H1 (cell line): ENCODE results near the gene UBL4A. TPM values are rescaled to one million over a fixed set of nuclear protein-coding genes. Genes with fewer than 3 reads are reported as not detected.

ENCODE experiments used
- CTCF ChIA-PET: fragments of 300-600 bp; sonication (Branson Sonifier 250); formaldehyde crosslinking; loops from one replicate; lab custom pipeline; 2021; ENCODE audit not compliant: partially characterized antibody; lab: Charles Lee
- POLR2A ChIA-PET: fragments of 300-600 bp; sonication (Branson Sonifier 250); formaldehyde crosslinking; loops from one replicate; lab custom pipeline; 2021; ENCODE audit warnings: inconsistent platforms; ENCODE audit not compliant: partially characterized antibody; lab: Charles Lee
- DNase-seq, 2 experiments: peaks; one replicate each; pipeline versions ENCODE4 v3.0.0 to v3.0.0-alpha.2; 2010 to 2022; ENCODE audit warnings: low spot score in 2 of 2, low read depth in 1 of 2, mixed read lengths in 1 of 2
- FAIRE-seq: peaks from 2 replicates; lab custom pipeline; 2011; peaks lifted over from hg19 to GRCh38; lab: Jason Lieb, UNC
- H2AFZ ChIP-seq: 2 replicates; pipeline ENCODE4 v1.8.1; 2012; ENCODE audit warnings: low read length, inconsistent platforms
- H2AK5ac ChIP-seq: 2 replicates; pipeline ENCODE4 v1.6.1; 2013; ENCODE audit warnings: low read depth, low read length
- H2BK120ac ChIP-seq: replicated peaks from 2 replicates; pipeline ENCODE3; 2013; ENCODE audit warnings: low read depth, low read length, inconsistent platforms
- H2BK12ac ChIP-seq: 2 replicates; pipeline ENCODE4 v1.6.1; 2013; ENCODE audit warnings: low read depth, low read length
- H2BK15ac ChIP-seq: 2 replicates; pipeline ENCODE4 v1.6.1; 2013; ENCODE audit warnings: low read length
- H2BK20ac ChIP-seq: 2 replicates; pipeline ENCODE4 v1.6.1; 2013; ENCODE audit warnings: low read length
- H2BK5ac ChIP-seq: 2 replicates; pipeline ENCODE4 v1.6.1; 2013; ENCODE audit warnings: low read depth, low read length
- H3K14ac ChIP-seq: 2 replicates; pipeline ENCODE4 v1.6.1; 2013; ENCODE audit warnings: inconsistent platforms; ENCODE audit not compliant: insufficient read length
- H3K18ac ChIP-seq: 2 replicates; pipeline ENCODE4 v1.6.1; 2013; ENCODE audit warnings: low read length; ENCODE audit errors: extremely low read depth
- H3K23ac ChIP-seq: 2 replicates; pipeline ENCODE4 v1.6.1; 2013; ENCODE audit warnings: inconsistent platforms; ENCODE audit not compliant: insufficient read length
- H3K23me2 ChIP-seq: 2 replicates; pipeline ENCODE4 v1.6.1; 2013; ENCODE audit warnings: low read depth, low read length
- H3K27ac ChIP-seq: 2 replicates; pipeline ENCODE4 v1.6.1; 2011; ENCODE audit warnings: low read depth, low read length, inconsistent platforms
- H3K27me3 ChIP-seq, 4 experiments: replicated peaks in 1 of 4; 1 replicate in 1 of 4; 2 replicates in 3 of 4; pipeline versions ENCODE4 v1.6.1 to v1.8.1; 2011 to 2013; ENCODE audit warnings: low read length in 3 of 4, mild to moderate bottlenecking in 3 of 4, inconsistent platforms in 2 of 4, mixed read lengths in 2 of 4, moderate library complexity in 1 of 4; ENCODE audit not compliant: control insufficient read depth in 3 of 4, insufficient read depth in 3 of 4; ENCODE audit errors: extremely low read depth in 1 of 4
- H3K36me3 ChIP-seq, 4 experiments: 2 replicates each; pipeline versions ENCODE4 v1.6.1 to v1.8.1; 2011 to 2013; ENCODE audit warnings: mild to moderate bottlenecking in 4 of 4, low read length in 3 of 4, moderate library complexity in 2 of 4, control low read depth in 1 of 4, inconsistent platforms in 1 of 4; ENCODE audit not compliant: insufficient read depth in 4 of 4, control insufficient read depth in 2 of 4
- H3K4ac ChIP-seq: replicated peaks from 2 replicates; pipeline ENCODE3; 2013; ENCODE audit warnings: low read length, low read depth, mixed read lengths, inconsistent platforms; ENCODE audit not compliant: insufficient read length
- H3K4me1 ChIP-seq, 4 experiments: replicated peaks in 1 of 4; 1 replicate in 1 of 4; 2 replicates in 3 of 4; pipeline versions ENCODE4 v1.6.1 to v1.8.1; 2011 to 2013; ENCODE audit warnings: low read length in 3 of 4, inconsistent platforms in 2 of 4, mixed read lengths in 1 of 4; ENCODE audit not compliant: insufficient read depth in 4 of 4, control insufficient read depth in 3 of 4
- H3K4me2 ChIP-seq, 2 experiments: 2 replicates each; pipeline versions ENCODE4 v1.6.1 to v1.8.1; 2011 to 2013; ENCODE audit warnings: low read depth in 2 of 2, low read length in 2 of 2, control low read depth in 1 of 2, inconsistent platforms in 1 of 2, mild to moderate bottlenecking in 1 of 2; ENCODE audit not compliant: insufficient read depth in 1 of 2
- H3K4me3 ChIP-seq, 4 experiments: fragments of 200-600, 300-600 bp in 1 of 4; sonication (generic), shearing (Covaris generic), sonication (Bioruptor Twin) in 1 of 4; 2 replicates each; pipeline versions ENCODE4 v1.5.1 to v1.8.1; 2011 to 2016; ENCODE audit warnings: low read length in 4 of 4, low read depth in 3 of 4, control low read depth in 2 of 4, inconsistent platforms in 2 of 4, mild to moderate bottlenecking in 2 of 4, mixed read lengths in 1 of 4, moderate library complexity in 1 of 4; ENCODE audit not compliant: insufficient read depth in 2 of 4; ENCODE audit errors: extremely low read depth in 1 of 4
- H3K56ac ChIP-seq: replicated peaks from 2 replicates; pipeline ENCODE3; 2013; ENCODE audit warnings: low read depth, mild to moderate bottlenecking, mixed read lengths, low read length, inconsistent platforms; ENCODE audit not compliant: insufficient read length
- H3K79me1 ChIP-seq: 2 replicates; pipeline ENCODE4 v1.6.1; 2013; ENCODE audit warnings: low read depth, low read length, control low read depth
- H3K79me2 ChIP-seq, 2 experiments: 2 replicates each; pipeline versions ENCODE4 v1.6.1 to v1.8.1; 2012 to 2013; ENCODE audit warnings: low read length in 2 of 2, mild to moderate bottlenecking in 2 of 2, inconsistent platforms in 1 of 2; ENCODE audit not compliant: insufficient read depth in 2 of 2, control insufficient read depth in 1 of 2
- H3K9ac ChIP-seq, 4 experiments: replicated peaks in 1 of 4; 1 replicate in 1 of 4; 2 replicates in 3 of 4; pipeline versions ENCODE4 v1.6.1 to v1.8.1; 2011 to 2013; ENCODE audit warnings: low read depth in 3 of 4, low read length in 3 of 4, control low read depth in 2 of 4, mild to moderate bottlenecking in 2 of 4, moderate library complexity in 2 of 4, inconsistent platforms in 1 of 4; ENCODE audit errors: extremely low read depth in 1 of 4
- H3K9me3 ChIP-seq, 2 experiments: 2 replicates each; pipeline versions ENCODE4 v1.6.1 to v1.8.1; 2012 to 2013; ENCODE audit warnings: mild to moderate bottlenecking in 2 of 2, moderate library complexity in 2 of 2, control low read depth in 1 of 2, inconsistent platforms in 1 of 2, low read depth in 1 of 2, low read length in 1 of 2, mixed read lengths in 1 of 2; ENCODE audit not compliant: insufficient read depth in 2 of 2
- H4K20me1 ChIP-seq, 2 experiments: replicated peaks in 1 of 2; 2 replicates each; pipeline versions ENCODE3 to v1.8.1; 2011 to 2013; ENCODE audit warnings: inconsistent platforms in 2 of 2, low read length in 2 of 2, mild to moderate bottlenecking in 1 of 2; ENCODE audit not compliant: insufficient read depth in 2 of 2, control insufficient read depth in 1 of 2
- H4K5ac ChIP-seq: 2 replicates; pipeline ENCODE4 v1.6.1; 2013; ENCODE audit warnings: low read length, low read depth, mixed read lengths, inconsistent platforms; ENCODE audit not compliant: insufficient read length
- H4K8ac ChIP-seq: 2 replicates; pipeline ENCODE4 v1.8.0; 2013; ENCODE audit warnings: mild to moderate bottlenecking, moderate library complexity, low read length, inconsistent platforms; ENCODE audit not compliant: insufficient read depth; ENCODE audit errors: extremely low read depth
- H4K91ac ChIP-seq: replicated peaks from 2 replicates; pipeline ENCODE3; 2013; ENCODE audit warnings: low read length, mixed read lengths, inconsistent platforms; ENCODE audit not compliant: insufficient read length
- CHD1 ChIP-seq: IDR thresholded peaks from 2 replicates; pipeline ENCODE4 v1.6.1; 2012; ENCODE audit warnings: low read depth, low read length, improper control_type of control experiment
- CHD2 ChIP-seq: IDR thresholded peaks from 2 replicates; pipeline ENCODE4 v1.6.1; 2012; ENCODE audit warnings: low read length, improper control_type of control experiment
- CTCF ChIP-seq, 3 experiments: IDR thresholded peaks; 1 replicate in 2 of 3; 2 replicates in 1 of 3; pipeline versions ENCODE4 v1.5.1 to v1.6.1; 2011; ENCODE audit warnings: low read length in 3 of 3, mild to moderate bottlenecking in 3 of 3, inconsistent platforms in 2 of 3, low read depth in 1 of 3, moderate library complexity in 1 of 3; ENCODE audit not compliant: insufficient read depth in 1 of 3; ENCODE audit errors: control extremely low read depth in 1 of 3
- E2F6 ChIP-seq: IDR thresholded peaks from 2 replicates; pipeline ENCODE4 v1.6.1; 2012; ENCODE audit warnings: inconsistent platforms
- JUND ChIP-seq: IDR thresholded peaks from 2 replicates; pipeline ENCODE4 v1.6.1; 2011; ENCODE audit warnings: mild to moderate bottlenecking, improper control_type of control experiment, low read length
- KDM1A ChIP-seq: fragments of 200-600, 300-600 bp; sonication (generic); IDR thresholded peaks from 2 replicates; pipeline ENCODE4 v1.7.1; 2016; ENCODE audit warnings: mild to moderate bottlenecking, low read length, borderline replicate concordance
- NRF1 ChIP-seq: IDR thresholded peaks from 2 replicates; pipeline ENCODE4 v1.6.1; 2011; ENCODE audit warnings: mild to moderate bottlenecking, low read depth, low read length, improper control_type of control experiment
- PHF8 ChIP-seq: fragments of 200-600 bp; sonication (generic); conservative IDR thresholded peaks from 2 replicates; pipeline ENCODE4 v1.7.1; 2012; ENCODE audit warnings: low read depth, mild to moderate bottlenecking, inconsistent platforms, low read length, moderate library complexity
- RFX5 ChIP-seq: IDR thresholded peaks from 2 replicates; pipeline ENCODE4 v1.6.1; 2011; ENCODE audit warnings: low read depth, low read length, improper control_type of control experiment, borderline replicate concordance
- SAP30 ChIP-seq: fragments of 300-600 bp; sonication (generic); IDR thresholded peaks from 2 replicates; pipeline ENCODE4 v1.7.1; 2012; ENCODE audit warnings: low read length, moderate library complexity, mild to moderate bottlenecking, inconsistent platforms; ENCODE audit not compliant: insufficient read depth, insufficient replicate concordance
- WGBS, 2 experiments: shearing (Covaris generic) in 1 of 2; methylation state at CpG; one replicate each; pipeline versions ENCODE4 v1.1.6 to v1.1.7; 2013 to 2015; ENCODE audit warnings: low lambda C conversion rate in 2 of 2, mixed read lengths in 2 of 2, inconsistent platforms in 1 of 2, low coverage in 1 of 2, missing lambda C conversion rate in 1 of 2; ENCODE audit not compliant: insufficient replicate concordance in 2 of 2, insufficient coverage in 1 of 2, insufficient read length in 1 of 2; ENCODE audit errors: extremely low coverage in 1 of 2, missing lambda C conversion rate in 1 of 2; 5-methylcytosine and 5-hydroxymethylcytosine counted together
- polyA plus RNA-seq, 7 experiments: library from polyadenylated mRNA; depleted of rRNA in 3 of 7; stranded (reverse) in 5 of 7; unstranded in 2 of 7; fragments of >200 nt in 5 of 7; fragments of 200-250 nt in 2 of 7; gene quantifications; 1 replicate in 5 of 7; 2 replicates in 1 of 7; 4 replicates in 1 of 7; pipeline versions ENCODE4 v1.2.1 to v1.2.3, GENCODE V29; 2011 to 2013; ENCODE audit warnings: missing spikeins in 2 of 7, mixed read lengths in 2 of 7
- total RNA-seq: library from RNA; stranded (reverse); fragmentation: NEBNext Ultra II Directional; extraction: Animal tissue kit (Norgen Biotek cat#: 25700); gene quantifications from 2 replicates; pipeline ENCODE4 v1.2.1, GENCODE V29; 2021

Gene UBL4A
- total and polyA plus RNA-seq, 2 of the 8 experiments (the other 6 are each of a cell fraction or from before 2014, with no cell fraction given): 23.1 to 31.7 TPM

GRCh38 chrX:154464806-154465365 lies 21.5 kb downstream of the UBL4A start:
- H2BK120ac ChIP-seq: no peak overlapping the region
- no peak overlapping the region for H3K14ac ChIP-seq
- H3K18ac ChIP-seq: no peak overlapping the region
- peaks cover 0 to 25% (median 7%) of the 10 kb centered on the region in 4 experiments; a peak in 6 of 8 replicates for H3K36me3 ChIP-seq
- no peak overlapping the region for H4K91ac ChIP-seq
- H3K4me3 ChIP-seq: no peak overlapping the region
- H3K4me2 ChIP-seq: no peak overlapping the region
- no peak overlapping the region for H3K56ac ChIP-seq
- H3K9me3 ChIP-seq: no peaks in the 10 kb centered on the region
- no peak for DNase-seq
- H3K23me2 ChIP-seq: no peaks in the 10 kb centered on the region
- no peaks in the 10 kb centered on the region for H3K79me1 ChIP-seq
- no peaks in the 10 kb centered on the region for H3K4me1 ChIP-seq
- H2AK5ac ChIP-seq: no peak overlapping the region
- 85% methylated on average over 13 of the region's 28 CpGs; no CpG with 5 or more reads in 1 of the 2 experiments for WGBS, 2 experiments
- no peak overlapping the region for H3K4ac ChIP-seq
- no peak overlapping the region for H2AFZ ChIP-seq
- no peaks in the 10 kb centered on the region for H3K27me3 ChIP-seq
- H4K5ac ChIP-seq: no peak overlapping the region
- H2BK12ac ChIP-seq: no peak overlapping the region
- no peak overlapping the region for H3K27ac ChIP-seq
- no peak overlapping the region for H3K23ac ChIP-seq
- POLR2A ChIA-PET: interaction anchor here (1.4 kb wide), 1 partner anchor 11 kb away, joined by 3 read pairs; no protein-coding TSS in a partner anchor
- no peak overlapping the region for H2BK15ac ChIP-seq
- FAIRE-seq: no peak
- H4K20me1 ChIP-seq: no peaks in the 10 kb centered on the region
- H3K79me2 ChIP-seq: no peaks in the 10 kb centered on the region
- H3K9ac ChIP-seq: no peak overlapping the region
- H2BK5ac ChIP-seq: no peak overlapping the region
- CTCF ChIA-PET: interaction anchor here (1.4 kb wide), 1 partner anchor 10 kb away, joined by 3 read pairs; no protein-coding TSS in a partner anchor
- H2BK20ac ChIP-seq: no peak overlapping the region
- H4K8ac ChIP-seq: no peak overlapping the region
- TF ChIP-seq SAP30 (no peak), RFX5 (no peak), NRF1 (no peak), CTCF (IDR thresholded peaks at IDR 0.05; ENCODE audit: control extremely low read depth in 1 of 3, insufficient read depth in 1 of 3, low read depth in 1 of 3, low read length in 3 of 3) (no peak), CHD1 (no peak), PHF8 (no peak), E2F6 (no peak), CHD2 (no peak), JUND (no peak), KDM1A (no peak)
